Right lobe of liver (tissue), 4 donors: ENCODE results near the gene SPATA46.

Source experiments
- POLR2A ChIP-seq: fragments of 450-650 bp; IDR thresholded peaks from one replicate; pipeline ENCODE4 v1.6.1; 2017; ENCODE audit warnings: antibody characterized with exemption, mild to moderate bottlenecking
- TF ChIP-seq, protein P1 (sequence below), 4 donors: fragments of 200-600 bp in 3 of 4; fragments of 450-650 bp in 1 of 4; IDR thresholded peaks; one replicate each; pipeline versions ENCODE4 v1.5.1 to v1.8.0; 2016 to 2022; ENCODE audit warnings: antibody characterized with exemption in 4 of 4, mild to moderate bottlenecking in 2 of 4
- donor health status: DM: no; HTN: no; CAD: no.
- donor health status: DM: no; HTN: no; CAD: no.
- donor health status: DM: no; HTN: yes; CAD: no.

- no peak for TF ChIP-seq POLR2A
- TF ChIP-seq, protein P1, sequence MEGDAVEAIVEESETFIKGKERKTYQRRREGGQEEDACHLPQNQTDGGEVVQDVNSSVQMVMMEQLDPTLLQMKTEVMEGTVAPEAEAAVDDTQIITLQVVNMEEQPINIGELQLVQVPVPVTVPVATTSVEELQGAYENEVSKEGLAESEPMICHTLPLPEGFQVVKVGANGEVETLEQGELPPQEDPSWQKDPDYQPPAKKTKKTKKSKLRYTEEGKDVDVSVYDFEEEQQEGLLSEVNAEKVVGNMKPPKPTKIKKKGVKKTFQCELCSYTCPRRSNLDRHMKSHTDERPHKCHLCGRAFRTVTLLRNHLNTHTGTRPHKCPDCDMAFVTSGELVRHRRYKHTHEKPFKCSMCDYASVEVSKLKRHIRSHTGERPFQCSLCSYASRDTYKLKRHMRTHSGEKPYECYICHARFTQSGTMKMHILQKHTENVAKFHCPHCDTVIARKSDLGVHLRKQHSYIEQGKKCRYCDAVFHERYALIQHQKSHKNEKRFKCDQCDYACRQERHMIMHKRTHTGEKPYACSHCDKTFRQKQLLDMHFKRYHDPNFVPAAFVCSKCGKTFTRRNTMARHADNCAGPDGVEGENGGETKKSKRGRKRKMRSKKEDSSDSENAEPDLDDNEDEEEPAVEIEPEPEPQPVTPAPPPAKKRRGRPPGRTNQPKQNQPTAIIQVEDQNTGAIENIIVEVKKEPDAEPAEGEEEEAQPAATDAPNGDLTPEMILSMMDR (IDR thresholded peaks at IDR 0.05) = no peak
These were observed 48.1 kb downstream of the SPATA46 start for GRCh38 chr1:162328512-162328911.
